BJ (cell line): ENCODE data around the gene HSF2. TPM values are rescaled to one million over a fixed set of nuclear protein-coding genes. Genes with fewer than 3 reads are reported as not detected.

Experiments
- CTCF ChIA-PET: fragments of 350-600 bp; formaldehyde crosslinking; extraction: SDS; loops from one replicate; lab custom pipeline; 2021; ENCODE audit warnings: antibody characterized with exemption, inconsistent platforms; lab: Yijun Ruan, JAX
- POLR2A ChIA-PET: fragments of 300-600 bp; sonication (Branson Sonifier 250); formaldehyde crosslinking; extraction: SDS; loops from one replicate; lab custom pipeline; 2021; ENCODE audit warnings: antibody characterized with exemption; lab: Charles Lee
- DNase-seq: peaks from one replicate; pipeline ENCODE4 v3.0.0-alpha.2; 2011; ENCODE audit warnings: low read depth
- H3K27me3 ChIP-seq: 2 replicates; pipeline ENCODE4 v1.6.0; 2011; ENCODE audit warnings: low read length; ENCODE audit not compliant: control insufficient read depth, insufficient read depth
- H3K36me3 ChIP-seq: 2 replicates; pipeline ENCODE4 v1.5.1; 2011; ENCODE audit warnings: low read length; ENCODE audit not compliant: control insufficient read depth, insufficient read depth
- H3K4me3 ChIP-seq: 2 replicates; pipeline ENCODE4 v1.5.1; 2011; ENCODE audit warnings: low read depth, mild to moderate bottlenecking, control low read depth, low read length
- CTCF ChIP-seq: IDR thresholded peaks from 2 replicates; pipeline ENCODE4 v1.5.1; 2011; ENCODE audit warnings: low read depth, mild to moderate bottlenecking, control low read depth, inconsistent platforms, low read length, moderate library complexity; ENCODE audit not compliant: insufficient read depth
- polyA plus RNA-seq: library from polyadenylated mRNA; depleted of rRNA; stranded (reverse); fragments of >200 nt; gene quantifications from 2 replicates; pipeline ENCODE4 v1.2.3, GENCODE V29; 2011

HSF2 gene
- polyA plus RNA-seq, 1 experiment = 15.3 TPM

DNA sequence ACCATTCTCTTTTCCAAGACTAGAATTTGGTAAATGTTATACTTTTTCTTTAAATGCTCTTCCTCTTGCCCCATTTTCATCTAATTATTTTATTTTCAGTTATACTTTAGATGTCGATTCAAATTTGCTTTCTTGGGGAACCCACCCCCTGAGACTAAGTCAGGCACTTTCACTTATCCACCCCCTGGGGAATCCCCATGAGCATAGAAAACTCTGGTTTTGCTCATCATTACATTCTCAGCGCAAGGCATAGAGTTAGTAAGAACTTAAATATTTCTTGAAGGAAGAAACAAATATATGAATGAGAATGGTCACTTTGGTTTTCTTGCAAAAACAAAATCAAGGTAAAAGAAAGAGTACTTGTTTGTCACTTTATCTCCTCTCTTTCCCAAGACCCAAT lies 25.1 kb upstream of the HSF2 start:
- Histone ChIP-seq H3K36me3 (no peaks in the 10 kb centered on the region), H3K4me3 (no peak overlapping the region), H3K27me3 (no peaks in the 10 kb centered on the region)
- POLR2A ChIA-PET = no interaction called here
- no peak for DNase-seq
- CTCF ChIA-PET = no interaction called here
- no peak for TF ChIP-seq CTCF

DNA sequence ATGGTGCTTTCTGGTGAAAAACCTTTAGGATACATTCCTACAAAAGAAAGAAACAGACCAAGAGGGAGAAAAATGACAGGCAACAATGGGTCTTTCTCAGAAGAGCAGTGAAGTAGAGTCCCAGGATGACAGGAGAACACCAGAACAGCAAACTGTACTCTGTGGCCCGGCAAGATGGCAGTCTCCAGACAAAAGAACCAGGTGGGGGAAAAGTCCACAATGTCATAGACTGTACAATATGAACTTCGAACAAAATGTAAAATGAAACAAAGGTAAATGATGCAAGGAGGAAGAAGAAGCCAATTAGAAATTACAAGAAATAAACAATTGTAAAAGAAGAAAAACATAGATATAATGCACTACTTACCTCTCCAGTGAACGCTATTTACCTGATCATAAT lies 23.2 kb upstream of the HSF2 start:
- Histone ChIP-seq H3K27me3 (no peaks in the 10 kb centered on the region), H3K4me3 (no peak overlapping the region), H3K36me3 (no peaks in the 10 kb centered on the region)
- POLR2A ChIA-PET = no interaction called here
- TF ChIP-seq CTCF = no peak
- no peak for DNase-seq
- CTCF ChIA-PET = interaction anchor here (1.0 kb wide), 1 partner anchor 154 kb away, joined by 3 read pairs; no protein-coding TSS in a partner anchor

DNA sequence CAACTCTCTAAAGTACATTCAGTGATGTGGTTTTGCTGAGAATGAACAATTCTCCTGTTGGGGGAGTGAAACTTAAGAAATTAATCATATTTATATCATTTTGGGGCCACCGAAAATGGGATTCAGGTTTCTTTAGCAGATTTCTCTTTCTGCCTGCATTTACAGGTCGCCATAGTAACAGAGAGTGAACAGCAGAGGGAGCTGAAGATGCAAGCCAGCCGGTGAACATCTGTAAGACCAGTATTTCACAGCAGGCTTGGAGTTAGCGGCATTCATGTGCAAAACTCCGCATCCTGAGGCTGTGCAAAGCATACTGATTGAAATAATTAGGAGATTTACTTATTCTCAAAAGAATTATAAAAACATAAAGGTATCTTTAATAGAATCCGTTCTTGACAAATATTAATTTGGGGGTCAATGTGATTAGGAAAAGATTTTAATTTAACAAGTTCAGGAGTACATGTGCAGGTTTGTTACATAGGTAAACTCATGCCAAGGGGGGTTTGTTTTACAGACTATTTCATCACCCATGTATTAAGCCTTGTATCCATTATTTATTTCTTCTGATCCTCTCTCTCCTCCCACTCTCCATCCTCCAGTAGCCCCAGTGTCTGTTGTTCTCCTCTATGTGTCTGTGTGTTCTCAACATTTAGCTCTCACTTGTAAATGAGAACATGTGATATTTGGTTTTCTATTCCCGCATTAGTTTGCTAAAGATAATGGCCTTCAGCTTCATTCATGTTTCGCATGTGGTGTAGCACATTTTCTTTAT lies 17.8 kb upstream of the HSF2 start:
- Histone ChIP-seq H3K4me3 (no peak overlapping the region), H3K36me3 (no peaks in the 10 kb centered on the region), H3K27me3 (peaks cover 3% of the 10 kb centered on the region; the same call in 1 of the 2 replicates)
- peak; percentile 20 for DNase-seq
- ChIA-PET POLR2A (no interaction called here), CTCF (interaction anchor here (0.6 to 5.9 kb wide), 13 partner anchors 10 to 149 kb away, joined by 3 to 73 read pairs (median 4); partner anchors contain the start of genes HSF2 and SERINC1)
- peak; percentile 88 for TF ChIP-seq CTCF

- no peak for DNase-seq
- no peak overlapping the region for H3K4me3 ChIP-seq
- peaks cover 3% of the 10 kb centered on the region for H3K27me3 ChIP-seq
- CTCF ChIA-PET = interaction anchor here (0.8 to 2.7 kb wide), 2 partner anchors 12 to 144 kb away, joined by 3 to 11 read pairs; no protein-coding TSS in a partner anchor
- TF ChIP-seq CTCF = no peak
- POLR2A ChIA-PET = no interaction called here
- H3K36me3 ChIP-seq = no peaks in the 10 kb centered on the region
Measured at GRCh38 chr6:122385857-122386612, 13.4 kb upstream of the HSF2 start.

GRCh38 chr6:122388945-122389344 lies 10.5 kb upstream of the HSF2 start:
- TF ChIP-seq CTCF = no peak
- DNase-seq = no peak
- POLR2A ChIA-PET = no interaction called here
- Histone ChIP-seq H3K36me3 (no peaks in the 10 kb centered on the region), H3K27me3 (peaks cover 3% of the 10 kb centered on the region), H3K4me3 (no peak overlapping the region)
- CTCF ChIA-PET = no interaction called here
